ENCODE measurements around the gene OR4D9. TPM values are rescaled to one million over a fixed set of nuclear protein-coding genes. Genes with fewer than 3 reads are reported as not detected.
"Not testable (repeated sequence)": the region's sequence is repeated elsewhere in the genome, so short reads cannot be mapped to it uniquely, and the experiment has no call there.

The OR4D9 gene
- not detected for total RNA-seq

- ATAC-seq (peak; percentile 66), DNase-seq (ENCODE audit: low spot score) (no peak)
Measured at GRCh38 chr11:59510941-59511589, at the start of gene OR4D9. TSS of gene OR4D9 (plus strand) at chr11:59511539. CDS start at chr11:59514913, 3,374 bp downstream.

- no peak for DNase-seq (ENCODE audit: low spot score)
- ATAC-seq, result no peak
Measured at GRCh38 chr11:59463190-59463641, 48.1 kb upstream of the OR4D9 start.

GRCh38 chr11:59473015-59473414 lies 38.3 kb upstream of the OR4D9 start, which contains the start of gene OR4D10:
TSS of gene OR4D10 (plus strand) at chr11:59473315. CDS start at chr11:59477430, 4,115 bp downstream.
- no peak for ATAC-seq
- no peak for DNase-seq (ENCODE audit: low spot score)

GRCh38 chr11:59475176-59475575 lies 36.2 kb upstream of the OR4D9 start:
- no peak for ATAC-seq
- no peak for DNase-seq (ENCODE audit: low spot score)

- no peak for DNase-seq (ENCODE audit: low spot score)
- ATAC-seq, result no peak
Measured at GRCh38 chr11:59479906-59480305, 31.4 kb upstream of the OR4D9 start.

GRCh38 chr11:59480359-59480758 lies 31.0 kb upstream of the OR4D9 start:
- ATAC-seq (no peak), DNase-seq (ENCODE audit: low spot score) (no peak)

- no peak for ATAC-seq
- no peak for DNase-seq (ENCODE audit: low spot score)
Measured at GRCh38 chr11:59501931-59502330, 9.4 kb upstream of the OR4D9 start.

- no peak for ATAC-seq
- no peak for DNase-seq (ENCODE audit: low spot score)
Measured at GRCh38 chr11:59503276-59503675, 8.1 kb upstream of the OR4D9 start, which contains the start of gene OR4D11. TSS of gene OR4D11 (plus strand) at chr11:59503576. CDS start at chr11:59503576, 0 bp downstream.

GRCh38 chr11:59511675-59512074 lies 336 bp downstream of the OR4D9 start:
- ATAC-seq, result no peak
- no peak for DNase-seq (ENCODE audit: low spot score)

- not testable (repeated sequence) for ATAC-seq; DNase-seq (ENCODE audit: low spot score)
Measured at GRCh38 chr11:59520139-59520538, 8.8 kb downstream of the OR4D9 start.

GRCh38 chr11:59520741-59521140 lies 9.4 kb downstream of the OR4D9 start:
- DNase-seq (ENCODE audit: low spot score) (no peak), ATAC-seq (no peak)

- DNase-seq (ENCODE audit: low spot score) (no peak), ATAC-seq (no peak)
Measured at GRCh38 chr11:59523541-59523940, 12.2 kb downstream of the OR4D9 start.

- ATAC-seq (no peak), DNase-seq (ENCODE audit: low spot score) (no peak)
Measured at GRCh38 chr11:59528711-59529110, 17.4 kb downstream of the OR4D9 start.

GRCh38 chr11:59532620-59533019 lies 21.3 kb downstream of the OR4D9 start:
- peak; percentile 42 for ATAC-seq
- no peak for DNase-seq (ENCODE audit: low spot score)

GRCh38 chr11:59534676-59535075 lies 23.3 kb downstream of the OR4D9 start:
- no peak for DNase-seq (ENCODE audit: low spot score)
- ATAC-seq, result no peak

- ATAC-seq (no peak), DNase-seq (ENCODE audit: low spot score) (peak; percentile 15)
Measured at GRCh38 chr11:59542142-59542810, 30.9 kb downstream of the OR4D9 start.

- DNase-seq (ENCODE audit: low spot score); ATAC-seq: not testable (repeated sequence)
Measured at GRCh38 chr11:59543713-59544112, 32.4 kb downstream of the OR4D9 start.

- ATAC-seq (no peak), DNase-seq (ENCODE audit: low spot score) (no peak)
Measured at GRCh38 chr11:59544869-59545178, 33.5 kb downstream of the OR4D9 start.

GRCh38 chr11:59545179-59546020 lies 34.1 kb downstream of the OR4D9 start:
- DNase-seq (ENCODE audit: low spot score) (peak; percentile 34), ATAC-seq (no peak)

GRCh38 chr11:59547605-59548308 lies 36.4 kb downstream of the OR4D9 start:
- DNase-seq (ENCODE audit: low spot score); ATAC-seq: not testable (repeated sequence)

- ATAC-seq, result no peak
- DNase-seq (ENCODE audit: low spot score), result no peak
Measured at GRCh38 chr11:59548309-59548656, 36.9 kb downstream of the OR4D9 start.
